ENCODE results near the gene BBS7. TPM values are rescaled to one million over a fixed set of nuclear protein-coding genes. Genes with fewer than 3 reads are reported as not detected.

Gene BBS7
- total RNA-seq, 1 donor from 2014 or later, result 7.3 TPM

DNA sequence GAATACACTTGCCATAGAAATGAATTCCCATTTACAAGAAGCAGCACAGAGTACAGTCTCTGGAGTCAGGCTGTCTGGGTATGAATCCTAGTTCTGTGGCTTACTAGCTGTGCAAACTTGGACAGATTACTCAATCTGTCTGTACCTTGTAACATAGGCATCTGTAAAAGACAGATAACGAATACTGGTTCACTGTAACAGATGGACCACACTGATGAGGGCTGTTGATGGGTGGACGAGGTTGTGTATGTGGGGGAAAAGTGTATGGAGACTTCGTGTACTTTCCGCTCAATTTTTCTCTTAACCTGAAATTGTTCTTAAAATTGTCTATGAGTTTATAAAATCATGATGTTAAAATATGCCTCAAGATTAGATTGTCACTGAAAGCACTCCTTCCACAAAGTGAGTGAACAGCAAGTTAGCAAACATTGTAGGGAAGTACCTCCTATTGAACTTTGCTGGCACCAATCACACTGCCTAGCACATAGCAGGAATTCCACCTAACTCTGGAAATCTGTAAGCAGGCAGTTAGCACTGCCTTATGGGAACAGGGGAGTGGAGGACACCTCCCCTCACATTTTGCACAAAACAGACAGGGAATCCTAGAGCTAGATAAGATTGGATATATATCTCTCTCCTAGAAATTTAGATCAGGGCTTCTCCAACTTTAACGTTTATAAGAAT, 75.6 kb downstream of the BBS7 start:
- peak in 1 of 2 donors; percentile 27 for DNase-seq (ENCODE audit: low read depth in 2 of 2)

- no peak for DNase-seq (ENCODE audit: low read depth in 2 of 2)
Measured at GRCh38 chr4:121792966-121793365, 77.3 kb downstream of the BBS7 start.

- DNase-seq (ENCODE audit: low read depth in 2 of 2), result no peak
Measured at GRCh38 chr4:121791481-121791880, 78.8 kb downstream of the BBS7 start.

GRCh38 chr4:121790976-121791375, 79.3 kb downstream of the BBS7 start:
- no peak for DNase-seq (ENCODE audit: low read depth in 2 of 2)

- DNase-seq (ENCODE audit: low read depth in 2 of 2), result peak; percentile 86 to 90
Measured at GRCh38 chr4:121789960-121790829, 80.1 kb downstream of the BBS7 start.

DNA sequence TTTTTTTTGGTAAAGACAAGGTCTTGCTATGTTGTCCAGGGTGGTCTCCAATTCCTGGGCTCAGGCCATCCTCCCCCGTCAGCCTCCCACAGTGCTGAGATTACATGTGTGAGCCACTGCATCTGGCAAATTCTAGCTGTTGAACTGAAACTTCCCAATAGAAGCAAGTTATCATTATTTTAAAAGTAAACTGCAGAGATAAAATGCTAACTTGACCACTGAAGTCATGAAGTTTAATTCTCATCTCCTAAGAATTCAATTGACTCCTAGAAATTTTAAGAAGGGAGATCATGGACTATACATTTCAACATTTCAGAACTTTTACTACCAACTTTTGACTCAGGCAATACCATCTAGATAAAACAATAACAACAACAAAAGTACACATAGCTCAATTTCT, 80.8 kb downstream of the BBS7 start:
- DNase-seq (ENCODE audit: low read depth in 2 of 2), result no peak

DNA sequence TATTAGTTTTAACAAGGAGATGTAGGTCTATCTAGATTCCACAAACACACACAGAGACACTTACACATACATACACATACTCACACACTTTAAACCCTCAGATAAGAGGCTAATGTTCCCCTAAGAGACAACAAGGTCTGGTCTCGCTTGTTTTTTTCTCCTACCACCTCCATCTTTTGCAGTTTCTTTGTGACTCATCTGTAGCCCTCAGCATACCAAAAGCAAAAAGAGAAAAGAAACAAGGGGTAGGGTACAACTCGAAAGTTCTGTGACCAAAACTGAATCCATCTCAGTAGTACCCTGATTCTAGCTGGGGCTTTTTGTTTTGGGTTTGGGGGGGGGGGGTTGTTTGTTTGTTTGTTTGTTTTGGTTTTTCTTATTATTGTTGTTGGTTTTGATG, 81.4 kb downstream of the BBS7 start:
- DNase-seq (ENCODE audit: low read depth in 2 of 2), result no peak

DNA sequence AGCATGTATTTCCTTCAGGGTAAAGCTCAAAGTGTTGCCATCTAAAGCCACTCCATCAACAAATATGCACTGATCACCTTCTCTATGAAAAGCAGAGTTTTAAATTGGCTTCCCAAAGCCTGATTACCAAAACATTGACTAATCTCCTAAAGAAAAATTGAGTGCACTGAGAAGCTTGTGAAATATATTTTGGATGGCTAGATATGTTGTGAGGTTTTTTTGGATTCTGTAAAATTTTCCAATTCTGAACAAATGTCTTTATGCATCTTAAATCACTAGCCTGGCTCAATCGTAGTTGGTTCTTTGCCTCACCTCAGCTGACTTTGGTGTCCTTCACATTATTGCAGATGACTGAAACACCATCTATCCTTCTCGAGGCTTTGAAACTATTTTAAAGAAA, 84.1 kb downstream of the BBS7 start:
- no peak for DNase-seq (ENCODE audit: low read depth in 2 of 2)

DNA sequence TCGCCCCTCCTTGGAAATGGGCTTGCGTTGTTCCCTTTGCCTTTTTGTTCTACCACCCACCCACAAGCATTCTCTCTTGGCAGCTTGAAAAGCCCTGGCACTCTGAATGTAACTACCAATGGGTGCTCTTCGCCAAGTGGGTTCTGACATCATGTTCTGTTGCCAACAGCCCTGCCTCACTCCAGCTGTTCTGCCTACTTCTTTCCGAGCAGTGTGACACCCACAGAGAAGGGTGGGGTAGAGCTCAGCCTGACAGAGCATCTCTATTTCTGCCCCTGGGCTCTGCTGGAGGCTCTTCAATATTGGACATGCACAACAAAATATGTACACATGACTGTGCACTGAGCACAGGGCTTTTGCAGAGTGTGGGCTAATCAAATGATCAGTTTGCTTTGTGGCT, 84.8 kb downstream of the BBS7 start:
- DNase-seq (ENCODE audit: low read depth in 2 of 2), result no peak

DNA sequence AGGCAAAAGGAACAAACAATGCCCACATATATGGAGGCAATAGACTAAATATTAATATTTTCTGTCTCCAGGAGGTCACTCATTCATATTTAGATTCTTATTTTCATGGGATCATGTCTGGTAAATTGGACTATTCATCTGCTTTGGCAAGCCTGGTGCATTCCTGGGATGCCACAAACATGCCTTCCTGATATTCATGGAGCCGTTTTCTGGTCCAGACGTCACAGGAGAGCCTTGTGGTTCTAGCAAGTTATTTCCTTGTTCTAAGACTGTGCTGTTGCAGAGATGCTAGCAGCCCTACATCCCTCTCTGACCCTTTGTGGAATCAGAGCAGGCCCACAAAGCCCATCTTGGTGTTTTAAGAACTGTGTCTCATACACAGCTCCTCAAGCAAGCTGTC, 85.3 kb downstream of the BBS7 start:
- DNase-seq (ENCODE audit: low read depth in 2 of 2), result peak; percentile 70 to 92

- DNase-seq (ENCODE audit: low read depth in 2 of 2), result no peak
Measured at GRCh38 chr4:121784401-121784800, 85.9 kb downstream of the BBS7 start.

DNA sequence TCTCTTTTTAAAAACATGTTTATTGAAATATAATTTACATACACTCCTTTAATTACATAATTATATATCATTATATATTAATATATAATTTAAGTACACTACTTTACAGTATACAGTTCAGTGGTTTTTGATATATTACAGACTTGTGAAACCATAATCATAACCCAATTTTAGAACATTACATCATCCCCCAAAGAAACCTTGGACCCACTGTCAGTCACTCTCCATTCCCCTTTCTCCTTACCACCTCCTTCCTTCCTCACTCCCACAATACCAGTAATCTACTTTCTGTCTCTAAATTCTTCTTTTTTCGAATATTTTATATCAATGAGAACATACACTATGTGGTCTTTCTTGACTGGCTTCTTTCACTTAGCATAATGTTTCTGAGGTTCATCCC, 87.1 kb downstream of the BBS7 start:
- no peak for DNase-seq (ENCODE audit: low read depth in 2 of 2)

DNA sequence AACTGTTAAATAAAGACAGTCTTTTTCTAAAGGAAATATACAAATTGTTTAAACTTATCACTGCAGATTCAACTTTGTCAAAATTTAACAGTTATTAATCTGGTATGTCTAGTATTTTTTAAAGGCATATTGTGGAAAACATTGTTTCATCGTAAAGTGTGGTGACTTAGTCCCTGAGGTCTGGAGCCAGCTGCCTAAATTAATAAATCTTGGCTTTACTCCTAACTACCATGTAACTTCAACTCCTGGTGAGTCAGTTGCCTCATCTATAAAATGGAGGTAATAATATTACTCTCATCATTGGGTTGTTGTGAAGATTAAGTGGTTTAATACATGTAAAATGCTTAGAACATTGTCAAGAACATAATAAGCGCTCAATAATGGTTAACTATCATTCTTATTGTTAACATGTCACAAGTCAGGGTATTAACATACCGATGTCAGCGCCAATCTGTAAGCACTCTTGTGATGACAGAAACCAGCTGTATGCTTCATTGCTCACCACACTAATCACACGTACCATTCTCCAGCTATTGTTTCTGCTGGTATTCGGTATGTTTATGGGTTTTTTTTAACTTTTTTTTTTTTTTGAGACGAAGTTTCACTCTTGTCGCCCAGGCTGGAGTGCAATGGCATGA, 91.2 kb downstream of the BBS7 start:
- no peak for DNase-seq (ENCODE audit: low read depth in 2 of 2)

DNA sequence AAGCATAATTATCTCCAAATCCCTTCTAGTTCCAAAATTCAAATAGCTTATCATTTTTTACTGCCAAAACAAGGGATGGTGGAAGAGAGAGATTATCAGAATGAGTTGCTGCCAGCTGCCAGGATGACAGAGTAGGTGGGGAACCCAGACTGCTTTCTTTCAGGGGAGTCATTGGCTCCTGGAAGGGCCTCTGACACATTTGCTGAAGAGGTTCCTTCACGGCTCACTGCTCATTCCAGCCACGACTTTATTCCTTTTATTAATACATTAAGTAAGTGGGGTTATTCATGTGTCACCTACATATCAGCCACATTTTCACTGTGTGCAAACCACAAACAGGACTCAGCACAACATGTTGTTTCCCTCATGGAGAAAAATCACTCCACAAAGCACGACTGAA, 92.6 kb downstream of the BBS7 start:
- no peak for DNase-seq (ENCODE audit: low read depth in 2 of 2)

- DNase-seq (ENCODE audit: low read depth in 2 of 2), result no peak
Measured at GRCh38 chr4:121776610-121777401, 93.5 kb downstream of the BBS7 start.

Other genes with a start within 250 kb of the BBS7 start
- 364 and 402 TPM in 2 replicates for gene ANXA5, start 173.5 kb downstream of the BBS7 start, total RNA-seq
- 0.40 and 0.65 TPM in 2 replicates for gene SMIM43, start 105.3 kb downstream of the BBS7 start, total RNA-seq
- gene EXOSC9, start 69.2 kb downstream of the BBS7 start, total RNA-seq, result 23.0 and 29.2 TPM in 2 replicates
- gene CCNA2, start 46.6 kb downstream of the BBS7 start, total RNA-seq, result 7.3 and 27.7 TPM in 2 replicates
- not detected in 2 replicates for gene TRPC3, start 81.6 kb upstream of the BBS7 start, total RNA-seq